GM12872 (cell line): ENCODE data around the gene RAD18.

Experiments
- CTCF ChIP-seq: IDR thresholded peaks from 3 replicates; pipeline ENCODE4 v1.5.1; 2011; ENCODE audit warnings: low read depth, mild to moderate bottlenecking, low read length, moderate library complexity; ENCODE audit not compliant: insufficient read depth

Gene RAD18

GRCh38 chr3:8838765-8839423 lies 124.4 kb downstream of the RAD18 start:
- no peak for TF ChIP-seq CTCF

GRCh38 chr3:8838234-8838633 lies 125.0 kb downstream of the RAD18 start:
- no peak for TF ChIP-seq CTCF

- no peak for TF ChIP-seq CTCF
Measured at GRCh38 chr3:8837162-8837561, 126.1 kb downstream of the RAD18 start.

- no peak for TF ChIP-seq CTCF
Measured at GRCh38 chr3:8836096-8836495, 127.2 kb downstream of the RAD18 start.

- no peak for TF ChIP-seq CTCF
Measured at GRCh38 chr3:8835385-8835784, 127.9 kb downstream of the RAD18 start.

- no peak for TF ChIP-seq CTCF
Measured at GRCh38 chr3:8834974-8835373, 128.3 kb downstream of the RAD18 start.

- no peak for TF ChIP-seq CTCF
Measured at GRCh38 chr3:8827641-8828040, 135.6 kb downstream of the RAD18 start.
